DOHH2 (cell line): ENCODE measurements around the gene KRT77.

Source experiments
- H3F3A ChIP-seq: fragments of 200-600 bp; sonication (generic), shearing (Covaris generic); 2 replicates; pipeline ENCODE4 v1.6.0; 2016; ENCODE audit warnings: antibody characterized with exemption, mild to moderate bottlenecking; ENCODE audit not compliant: control insufficient read depth, insufficient read depth
- H3K27ac ChIP-seq: fragments of 200-600 bp; sonication (generic); 2 replicates; pipeline ENCODE4 v1.5.1; 2014; ENCODE audit warnings: low read depth, mild to moderate bottlenecking, low read length, moderate library complexity
- H3K27me3 ChIP-seq: fragments of 200-600 bp; sonication (generic); 2 replicates; pipeline ENCODE4 v1.6.1; 2014; ENCODE audit warnings: mild to moderate bottlenecking, low read length, mixed read lengths; ENCODE audit not compliant: control insufficient read depth
- H3K36me3 ChIP-seq: fragments of 200-600 bp; sonication (generic); 2 replicates; pipeline ENCODE4 v1.6.1; 2014; ENCODE audit warnings: mild to moderate bottlenecking, low read length, moderate library complexity, mixed read lengths; ENCODE audit not compliant: control insufficient read depth
- H3K4me1 ChIP-seq: fragments of 200-600 bp; sonication (generic); 2 replicates; pipeline ENCODE4 v1.6.1; 2014; ENCODE audit warnings: mild to moderate bottlenecking, low read length, mixed read lengths; ENCODE audit not compliant: control insufficient read depth
- H3K4me2 ChIP-seq: fragments of 200-600 bp; sonication (generic); 2 replicates; pipeline ENCODE4 v1.6.0; 2014; ENCODE audit warnings: mild to moderate bottlenecking, low read length, moderate library complexity
- H3K4me3 ChIP-seq: fragments of 200-600 bp; sonication (generic); 2 replicates; pipeline ENCODE4 v1.5.1; 2014; ENCODE audit warnings: mild to moderate bottlenecking, low read length, mixed read lengths
- H3K79me2 ChIP-seq: fragments of 200-600 bp; sonication (generic); 2 replicates; pipeline ENCODE4 v1.6.1; 2014; ENCODE audit warnings: mild to moderate bottlenecking, low read length, mixed read lengths; ENCODE audit not compliant: control insufficient read depth
- H3K9me2 ChIP-seq: fragments of 200-600 bp; sonication (generic); replicated peaks from 2 replicates; pipeline ENCODE4 v1.6.1; 2014; ENCODE audit warnings: mild to moderate bottlenecking, low read length, mixed read lengths; ENCODE audit not compliant: control insufficient read depth
- H3K9me3 ChIP-seq: fragments of 200-600 bp; sonication (generic); 2 replicates; pipeline ENCODE4 v1.6.1; 2014; ENCODE audit warnings: antibody characterized with exemption, low read length, mixed read lengths; ENCODE audit not compliant: control insufficient read depth, insufficient read depth
- H4K20me1 ChIP-seq: fragments of 200-600 bp; sonication (generic); 2 replicates; pipeline ENCODE4 v1.6.0; 2014; ENCODE audit warnings: low read depth, mild to moderate bottlenecking, antibody characterized with exemption, low read length, moderate library complexity; ENCODE audit not compliant: control insufficient read depth, insufficient read depth
- EZH2phosphoT487 ChIP-seq: fragments of 200-600 bp; sonication (generic); IDR thresholded peaks from 2 replicates; pipeline ENCODE4 v1.6.1; 2017; ENCODE audit warnings: borderline replicate concordance, mild to moderate bottlenecking, antibody characterized with exemption, low read length, moderate library complexity, mixed read lengths
- TF ChIP-seq, protein P1 (sequence below): fragments of 200-600 bp; sonication (generic); IDR thresholded peaks from one replicate; pipeline ENCODE4 v1.5.1; 2014; ENCODE audit warnings: antibody characterized with exemption, mild to moderate bottlenecking, low read depth, low read length; ENCODE audit not compliant: poor library complexity, severe bottlenecking

The KRT77 gene

DNA sequence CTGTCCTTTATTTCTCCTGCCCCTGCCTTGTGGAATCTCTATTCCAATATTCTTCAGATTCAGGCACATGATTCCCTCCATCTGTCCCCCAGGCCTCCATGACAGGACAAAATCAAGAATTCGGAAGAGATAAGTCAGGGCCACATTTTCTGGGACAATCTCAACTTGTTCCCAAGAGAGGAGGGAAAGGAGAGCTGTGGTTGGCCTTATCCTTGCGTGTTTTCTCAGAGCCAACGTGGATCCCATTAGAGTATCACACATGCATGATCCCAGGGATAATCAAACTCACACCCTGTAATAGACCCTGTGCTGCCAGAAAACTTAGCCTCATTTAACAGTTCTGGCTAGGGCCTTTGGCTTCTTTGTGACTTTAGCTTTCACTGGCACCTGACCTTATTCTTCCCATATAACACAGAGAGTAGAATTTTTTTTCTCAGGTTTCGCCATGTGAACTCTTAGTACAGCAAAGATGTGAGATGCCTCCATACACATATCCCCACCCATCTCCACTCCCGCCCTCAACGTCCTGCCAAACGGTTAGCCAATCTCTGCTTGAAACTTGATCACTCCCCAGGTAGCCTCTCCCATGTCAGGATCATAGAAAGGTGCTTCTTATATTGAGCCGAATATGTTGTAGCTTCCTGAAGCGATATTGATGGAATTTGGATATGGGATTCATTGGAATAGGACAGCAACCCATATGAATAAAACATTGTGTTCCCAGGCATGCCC lies 16.4 kb downstream of the KRT77 start:
- Histone ChIP-seq H3F3A (no peaks in the 10 kb centered on the region), H3K79me2 (no peaks in the 10 kb centered on the region), H3K4me3 (no peak overlapping the region), H3K36me3 (no peaks in the 10 kb centered on the region), H3K4me1 (no peaks in the 10 kb centered on the region), H3K9me3 (no peaks in the 10 kb centered on the region), H3K27ac (no peak overlapping the region), H3K27me3 (peaks cover 36% of the 10 kb centered on the region), H3K9me2 (no peaks in the 10 kb centered on the region), H3K4me2 (no peak overlapping the region), H4K20me1 (no peaks in the 10 kb centered on the region)
- TF ChIP-seq, protein P1, sequence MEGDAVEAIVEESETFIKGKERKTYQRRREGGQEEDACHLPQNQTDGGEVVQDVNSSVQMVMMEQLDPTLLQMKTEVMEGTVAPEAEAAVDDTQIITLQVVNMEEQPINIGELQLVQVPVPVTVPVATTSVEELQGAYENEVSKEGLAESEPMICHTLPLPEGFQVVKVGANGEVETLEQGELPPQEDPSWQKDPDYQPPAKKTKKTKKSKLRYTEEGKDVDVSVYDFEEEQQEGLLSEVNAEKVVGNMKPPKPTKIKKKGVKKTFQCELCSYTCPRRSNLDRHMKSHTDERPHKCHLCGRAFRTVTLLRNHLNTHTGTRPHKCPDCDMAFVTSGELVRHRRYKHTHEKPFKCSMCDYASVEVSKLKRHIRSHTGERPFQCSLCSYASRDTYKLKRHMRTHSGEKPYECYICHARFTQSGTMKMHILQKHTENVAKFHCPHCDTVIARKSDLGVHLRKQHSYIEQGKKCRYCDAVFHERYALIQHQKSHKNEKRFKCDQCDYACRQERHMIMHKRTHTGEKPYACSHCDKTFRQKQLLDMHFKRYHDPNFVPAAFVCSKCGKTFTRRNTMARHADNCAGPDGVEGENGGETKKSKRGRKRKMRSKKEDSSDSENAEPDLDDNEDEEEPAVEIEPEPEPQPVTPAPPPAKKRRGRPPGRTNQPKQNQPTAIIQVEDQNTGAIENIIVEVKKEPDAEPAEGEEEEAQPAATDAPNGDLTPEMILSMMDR: no peak
- TF ChIP-seq EZH2phosphoT487: no peak

- Histone ChIP-seq H3K27me3 (peaks cover 27% of the 10 kb centered on the region), H3K4me1 (no peaks in the 10 kb centered on the region), H3K79me2 (no peaks in the 10 kb centered on the region), H3K27ac (no peak overlapping the region), H3K9me3 (no peaks in the 10 kb centered on the region), H3K4me3 (no peak overlapping the region), H3K9me2 (no peaks in the 10 kb centered on the region), H3K36me3 (no peaks in the 10 kb centered on the region), H3K4me2 (no peak overlapping the region), H4K20me1 (no peaks in the 10 kb centered on the region), H3F3A (no peaks in the 10 kb centered on the region)
- TF ChIP-seq EZH2phosphoT487: no peak
- TF ChIP-seq, protein P1: no peak
These were observed 17.3 kb downstream of the KRT77 start for GRCh38 chr12:52686063-52686462.

- peaks cover 21% of the 10 kb centered on the region for H3K27me3 ChIP-seq
- no peak overlapping the region for H3K4me2 ChIP-seq
- no peak overlapping the region for H3K4me3 ChIP-seq
- no peaks in the 10 kb centered on the region for H4K20me1 ChIP-seq
- no peaks in the 10 kb centered on the region for H3K9me3 ChIP-seq
- no peaks in the 10 kb centered on the region for H3F3A ChIP-seq
- H3K36me3 ChIP-seq: no peaks in the 10 kb centered on the region
- no peaks in the 10 kb centered on the region for H3K4me1 ChIP-seq
- no peaks in the 10 kb centered on the region for H3K9me2 ChIP-seq
- H3K27ac ChIP-seq: no peak overlapping the region
- TF ChIP-seq, protein P1: no peak
- no peaks in the 10 kb centered on the region for H3K79me2 ChIP-seq
These were observed 17.9 kb downstream of the KRT77 start for GRCh38 chr12:52685406-52685890.
